Germinal center (tissue), 1 donor: ENCODE measurements around the gene HOXA7.

Experiments
- DNase-seq: peaks from one replicate; pipeline ENCODE4 v3.0.0; 2012; ENCODE audit warnings: mixed read lengths, low spot score

Gene HOXA7

GRCh38 chr7:27118580-27118979, 37.9 kb downstream of the HOXA7 start:
- DNase-seq = no peak

GRCh38 chr7:27117887-27118491, 38.5 kb downstream of the HOXA7 start:
- no peak for DNase-seq

- DNase-seq = no peak
Measured at GRCh38 chr7:27116962-27117886, 39.3 kb downstream of the HOXA7 start.

- no peak for DNase-seq
Measured at GRCh38 chr7:27116031-27116961, 40.2 kb downstream of the HOXA7 start.

- DNase-seq = no peak
Measured at GRCh38 chr7:27115221-27116026, 41.1 kb downstream of the HOXA7 start.

GRCh38 chr7:27114881-27115220, 41.6 kb downstream of the HOXA7 start:
- no peak for DNase-seq

GRCh38 chr7:27113991-27114769, 42.3 kb downstream of the HOXA7 start:
- DNase-seq = no peak

- no peak for DNase-seq
Measured at GRCh38 chr7:27112955-27113949, 43.2 kb downstream of the HOXA7 start.

GRCh38 chr7:27112361-27112760, 44.1 kb downstream of the HOXA7 start:
- no peak for DNase-seq

- no peak for DNase-seq
Measured at GRCh38 chr7:27111751-27112277, 44.7 kb downstream of the HOXA7 start.

- no peak for DNase-seq
Measured at GRCh38 chr7:27111042-27111750, 45.3 kb downstream of the HOXA7 start.

GRCh38 chr7:27110186-27111031, 46.1 kb downstream of the HOXA7 start:
- no peak for DNase-seq

GRCh38 chr7:27109466-27110185, 46.8 kb downstream of the HOXA7 start:
- DNase-seq = no peak

- DNase-seq = no peak
Measured at GRCh38 chr7:27108390-27109127, 47.9 kb downstream of the HOXA7 start.

- no peak for DNase-seq
Measured at GRCh38 chr7:27107391-27108381, 48.8 kb downstream of the HOXA7 start.
